Lower lobe of right lung (tissue), 2 donors: ENCODE results near the gene MN1. TPM values are rescaled to one million over a fixed set of nuclear protein-coding genes. Genes with fewer than 3 reads are reported as not detected.

ENCODE experiments used
- ATAC-seq, 2 donors: fragments of 200-7000 bp; cut with Tn5 transposase; one replicate each; pipeline ENCODE4 v1.9.1; 2020 to 2022; ENCODE audit warnings: mild to moderate bottlenecking in 2 of 2, moderate library complexity in 2 of 2
- DNase-seq: peaks from one replicate; pipeline ENCODE4 v3.0.0-alpha.2; 2020
- H3K27ac ChIP-seq: fragments of 200-600 bp; one replicate; pipeline ENCODE4 v1.8.0; 2022
- H3K27me3 ChIP-seq: fragments of 200-600 bp; one replicate; pipeline ENCODE4 v1.8.0; 2022; ENCODE audit warnings: low read depth
- H3K36me3 ChIP-seq: fragments of 200-600 bp; one replicate; pipeline ENCODE4 v1.8.0; 2022; ENCODE audit warnings: mild to moderate bottlenecking
- H3K4me1 ChIP-seq: fragments of 200-600 bp; one replicate; pipeline ENCODE4 v1.8.0; 2022
- H3K4me3 ChIP-seq: fragments of 200-600 bp; one replicate; pipeline ENCODE4 v1.8.0; 2022; ENCODE audit warnings: mild to moderate bottlenecking
- H3K9me3 ChIP-seq: fragments of 200-600 bp; one replicate; pipeline ENCODE4 v1.8.0; 2022
- intact Hi-C: fragments of 100-400 bp; cut with DNase I; formaldehyde crosslinking; loops from one replicate; pipeline ENCODE4 v1.11.0; 2022
- total RNA-seq: library from RNA; stranded (reverse); fragmentation: NEBNext Ultra II Directional; extraction: Animal tissue kit (Norgen Biotek cat#: 25700); gene quantifications from one replicate; pipeline ENCODE4 v1.2.1, GENCODE V29; 2021
- TF ChIP-seq, protein P1 (sequence below): fragments of 200-600 bp; IDR thresholded peaks from one replicate; pipeline ENCODE4 v1.8.0; 2022; ENCODE audit warnings: antibody characterized with exemption, mild to moderate bottlenecking
- donor health status: DM: no; HTN: yes; CAD: no; lungs with severe emphysema.

Gene MN1
- total RNA-seq, 1 donor from 2014 or later, result 6.5 TPM

DNA sequence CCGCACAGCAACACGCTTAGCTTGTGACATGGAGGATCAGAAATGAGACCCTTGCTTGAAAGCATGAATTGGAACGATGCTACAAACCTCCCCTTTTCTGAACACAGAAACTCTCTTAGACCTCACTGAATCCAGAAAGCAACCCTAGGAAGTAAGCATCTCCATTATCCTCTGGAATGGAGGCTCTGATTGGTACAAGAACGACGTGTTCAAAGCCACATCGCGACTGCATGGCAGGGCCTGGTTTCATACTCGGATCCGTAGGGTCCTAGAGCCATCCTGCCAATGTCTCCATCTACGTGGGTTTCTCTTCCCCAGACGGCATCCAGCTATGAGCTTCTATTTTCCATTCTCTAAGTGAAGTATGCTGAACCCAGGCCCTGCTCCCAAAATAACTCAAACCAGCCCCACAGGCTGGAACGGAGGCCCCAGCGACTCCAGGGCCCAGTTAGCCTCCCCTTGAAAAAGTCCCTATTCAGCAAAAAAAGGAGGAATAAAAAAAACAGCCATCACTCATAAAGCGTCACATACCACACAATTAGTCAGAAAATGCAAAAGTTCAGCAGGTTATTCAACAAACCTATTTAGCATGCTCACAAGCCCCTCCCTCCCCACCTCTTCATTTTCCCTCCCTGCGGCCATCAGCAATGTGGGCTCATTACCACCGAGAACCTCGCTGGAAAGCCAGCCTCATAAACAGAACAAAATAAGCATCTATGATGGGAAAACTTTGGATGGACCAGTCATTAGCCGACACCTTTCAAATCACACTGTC is 7.1 kb upstream of the MN1 start:
- H3K36me3 ChIP-seq, result no peaks in the 10 kb centered on the region
- H3K4me3 ChIP-seq, result no peak overlapping the region
- intact Hi-C loops, result no loop called here
- ATAC-seq (no peak), DNase-seq (no peak)
- H3K4me1 ChIP-seq, result peaks cover 13% of the 10 kb centered on the region
- TF ChIP-seq, protein P1, sequence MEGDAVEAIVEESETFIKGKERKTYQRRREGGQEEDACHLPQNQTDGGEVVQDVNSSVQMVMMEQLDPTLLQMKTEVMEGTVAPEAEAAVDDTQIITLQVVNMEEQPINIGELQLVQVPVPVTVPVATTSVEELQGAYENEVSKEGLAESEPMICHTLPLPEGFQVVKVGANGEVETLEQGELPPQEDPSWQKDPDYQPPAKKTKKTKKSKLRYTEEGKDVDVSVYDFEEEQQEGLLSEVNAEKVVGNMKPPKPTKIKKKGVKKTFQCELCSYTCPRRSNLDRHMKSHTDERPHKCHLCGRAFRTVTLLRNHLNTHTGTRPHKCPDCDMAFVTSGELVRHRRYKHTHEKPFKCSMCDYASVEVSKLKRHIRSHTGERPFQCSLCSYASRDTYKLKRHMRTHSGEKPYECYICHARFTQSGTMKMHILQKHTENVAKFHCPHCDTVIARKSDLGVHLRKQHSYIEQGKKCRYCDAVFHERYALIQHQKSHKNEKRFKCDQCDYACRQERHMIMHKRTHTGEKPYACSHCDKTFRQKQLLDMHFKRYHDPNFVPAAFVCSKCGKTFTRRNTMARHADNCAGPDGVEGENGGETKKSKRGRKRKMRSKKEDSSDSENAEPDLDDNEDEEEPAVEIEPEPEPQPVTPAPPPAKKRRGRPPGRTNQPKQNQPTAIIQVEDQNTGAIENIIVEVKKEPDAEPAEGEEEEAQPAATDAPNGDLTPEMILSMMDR, result no peak
- no peaks in the 10 kb centered on the region for H3K9me3 ChIP-seq
- H3K27ac ChIP-seq, result no peak overlapping the region
- no peaks in the 10 kb centered on the region for H3K27me3 ChIP-seq

DNA sequence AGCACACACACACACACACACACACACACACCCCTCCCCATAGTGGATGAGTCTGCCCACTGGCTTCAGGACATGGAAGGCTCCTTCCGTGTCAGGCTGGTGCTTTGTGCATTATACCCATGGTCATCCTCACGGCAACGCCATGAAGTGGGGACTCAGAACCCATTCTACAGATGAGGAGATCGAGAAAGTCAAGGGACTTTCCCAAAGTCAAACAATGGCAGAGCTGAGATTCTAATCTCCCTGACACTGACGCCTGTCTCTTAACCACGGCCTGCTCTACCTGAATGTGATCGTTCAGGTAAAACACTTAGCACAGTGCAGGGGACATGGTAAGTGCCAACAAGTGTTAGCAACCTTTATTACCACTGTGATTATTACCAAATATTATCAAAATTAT is 4.3 kb upstream of the MN1 start:
- ATAC-seq (no peak), DNase-seq (no peak)
- H3K9me3 ChIP-seq, result no peaks in the 10 kb centered on the region
- intact Hi-C loops, result no loop called here
- H3K4me1 ChIP-seq, result peaks cover 22% of the 10 kb centered on the region
- H3K27ac ChIP-seq, result no peak overlapping the region
- no peaks in the 10 kb centered on the region for H3K36me3 ChIP-seq
- H3K4me3 ChIP-seq, result no peak overlapping the region
- H3K27me3 ChIP-seq, result peaks cover 3% of the 10 kb centered on the region
- TF ChIP-seq, protein P1, result no peak

DNA sequence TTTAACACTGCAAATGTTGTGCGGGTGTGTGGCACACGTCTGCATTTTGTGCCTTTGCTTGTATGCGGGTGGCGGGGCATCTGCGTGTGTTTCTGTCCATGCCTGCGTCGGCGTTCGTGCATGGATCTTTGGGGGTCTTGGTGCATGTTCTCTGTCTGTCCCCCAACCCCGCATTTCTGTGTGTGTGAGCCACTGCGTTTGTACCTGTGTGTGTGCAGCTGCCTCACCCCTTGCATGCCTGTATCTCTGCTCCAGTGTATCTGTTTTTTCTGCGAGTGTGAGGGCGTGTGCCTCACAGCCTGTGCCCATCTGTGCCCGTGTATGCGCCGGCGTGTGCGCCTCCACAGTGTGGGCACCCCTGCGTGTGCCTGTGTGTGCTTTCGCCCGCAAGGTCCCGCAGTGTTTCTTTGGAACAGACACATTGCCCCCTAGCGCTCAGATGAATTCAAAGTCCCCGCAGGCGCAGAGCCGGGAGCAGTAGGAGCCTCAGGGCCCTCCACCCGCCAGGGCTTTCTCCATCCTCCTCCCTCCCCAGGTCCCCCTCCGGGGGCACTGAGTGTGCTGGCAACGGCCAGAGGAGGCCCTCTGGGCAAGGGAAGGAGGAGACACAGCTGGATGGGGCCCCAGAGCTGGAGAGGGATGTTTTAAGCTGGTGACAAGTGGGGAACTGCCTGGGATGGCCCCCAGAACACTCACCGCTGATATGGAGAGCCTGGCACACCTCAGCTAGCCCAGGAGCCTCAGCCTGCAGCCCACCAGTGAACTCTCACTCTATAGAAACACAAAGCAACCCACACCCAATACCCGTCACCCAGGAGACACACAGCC is 3.1 kb upstream of the MN1 start:
- H3K27ac ChIP-seq, result no peak overlapping the region
- TF ChIP-seq, protein P1, result peak; percentile 72
- intact Hi-C loops, result no loop called here
- no peak overlapping the region for H3K4me3 ChIP-seq
- H3K4me1 ChIP-seq, result peaks cover 28% of the 10 kb centered on the region
- ATAC-seq (peak; percentile 43 to 53), DNase-seq (no peak)
- peaks cover 15% of the 10 kb centered on the region for H3K27me3 ChIP-seq
- H3K9me3 ChIP-seq, result no peaks in the 10 kb centered on the region
- H3K36me3 ChIP-seq, result no peaks in the 10 kb centered on the region

DNA sequence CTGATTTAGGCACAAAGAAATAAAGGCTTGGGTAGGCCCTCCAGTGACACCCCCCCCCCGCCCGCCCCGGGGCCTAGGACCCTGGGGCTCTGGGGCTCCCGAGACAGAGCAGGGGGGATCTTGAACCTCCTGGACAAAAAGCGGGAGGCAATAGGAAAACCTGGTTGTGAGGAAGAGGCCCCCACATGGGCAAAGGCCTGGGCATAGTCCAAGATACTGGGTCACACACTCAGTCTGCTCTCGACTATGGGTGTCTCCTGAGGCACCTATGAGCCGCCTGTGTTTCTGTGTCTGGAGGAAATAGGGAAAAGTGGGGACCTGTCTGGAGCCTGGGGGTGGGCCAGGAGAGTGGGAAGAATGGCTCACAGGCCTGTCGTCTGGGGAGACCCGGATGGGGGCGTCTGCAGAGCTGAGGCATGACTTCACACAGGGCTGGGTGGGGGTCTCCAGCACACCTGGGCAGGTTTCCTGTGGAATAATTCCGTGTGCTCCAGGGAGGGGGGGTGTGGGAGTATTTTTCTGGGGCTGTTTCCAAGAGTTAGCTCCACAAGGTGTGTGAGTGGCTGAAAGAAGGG is 2.4 kb upstream of the MN1 start:
- Histone ChIP-seq H3K4me1 (peaks cover 36% of the 10 kb centered on the region), H3K27ac (no peak overlapping the region), H3K4me3 (no peak overlapping the region), H3K36me3 (no peaks in the 10 kb centered on the region), H3K27me3 (peaks cover 22% of the 10 kb centered on the region), H3K9me3 (no peaks in the 10 kb centered on the region)
- DNase-seq (no peak), ATAC-seq (no peak)
- TF ChIP-seq, protein P1, result no peak
- intact Hi-C loops, result no loop called here

DNA sequence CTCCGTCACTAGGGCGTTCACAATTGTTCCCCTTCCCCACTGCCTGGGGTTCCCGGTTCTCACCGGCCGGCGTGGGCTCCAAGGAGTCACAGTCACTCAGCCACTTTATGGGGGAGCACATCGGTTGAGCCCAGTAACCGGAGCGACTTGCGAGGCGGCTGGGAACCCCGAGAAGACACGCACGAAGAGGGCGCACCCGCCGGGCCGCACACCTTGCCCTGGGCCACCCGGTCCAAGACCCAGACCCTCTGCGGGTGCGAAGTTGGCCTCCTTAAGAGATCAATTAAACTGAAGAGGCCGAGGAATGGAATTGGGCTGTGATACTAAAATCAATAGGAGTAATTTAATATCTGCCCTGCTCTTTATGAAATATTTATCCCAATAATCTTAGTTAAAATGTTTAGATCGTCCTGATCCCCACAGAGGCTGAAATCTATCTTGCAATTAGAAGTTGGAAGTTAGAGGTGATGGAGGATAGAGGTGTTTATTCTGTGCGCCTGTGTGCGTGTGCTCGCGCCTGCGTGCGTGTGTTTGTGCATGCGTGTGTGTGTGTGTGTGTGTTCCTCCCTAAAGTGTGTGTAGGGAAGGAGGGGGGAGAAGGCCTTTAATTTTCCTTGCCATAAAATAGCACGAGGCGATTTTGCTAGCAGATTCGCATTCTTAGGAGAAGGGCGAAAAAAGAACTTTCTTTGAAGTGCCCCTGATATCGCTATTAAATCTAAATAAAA is 954 bp upstream of the MN1 start:
- ATAC-seq (peak in 1 of 2 donors; percentile 14), DNase-seq (no peak)
- H3K4me1 ChIP-seq, result peaks cover 38% of the 10 kb centered on the region
- peak overlapping the region; percentile 70 for H3K4me3 ChIP-seq
- H3K9me3 ChIP-seq, result no peaks in the 10 kb centered on the region
- peak overlapping the region; percentile 83 for H3K27ac ChIP-seq
- intact Hi-C loops, result no loop called here
- H3K36me3 ChIP-seq, result no peaks in the 10 kb centered on the region
- H3K27me3 ChIP-seq, result peaks cover 37% of the 10 kb centered on the region
- TF ChIP-seq, protein P1, result no peak
